Measurements from ENCODE around the gene TMCO4. TPM values are rescaled to one million over a fixed set of nuclear protein-coding genes. Genes with fewer than 3 reads are reported as not detected.

The TMCO4 gene
- total and polyA plus RNA-seq, 2 of the 8 experiments (the other 6 are each of a cell fraction or from before 2014, with no cell fraction given), result 3.0 to 3.1 TPM

DNA sequence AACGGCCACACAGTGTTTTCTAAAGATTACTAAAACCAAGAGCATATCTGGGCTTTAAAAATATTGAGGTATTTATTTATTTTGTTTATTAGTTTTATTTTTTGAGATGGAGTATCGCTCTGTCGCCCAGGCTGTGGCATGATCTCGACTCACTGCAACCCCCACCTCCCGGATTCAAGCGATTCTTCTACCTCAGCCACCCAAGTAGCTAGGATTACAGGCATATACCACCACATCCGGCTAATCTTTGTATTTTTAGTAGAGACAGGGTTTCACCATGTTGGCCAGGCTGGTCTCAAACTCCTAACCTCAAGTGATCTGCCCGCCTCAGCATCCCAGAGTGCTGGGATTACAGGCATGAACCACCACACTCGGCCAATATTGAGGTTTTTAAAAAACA, 23.9 kb downstream of the TMCO4 start:
- Histone ChIP-seq H3K9ac (replicated peaks in 1 of 4; ENCODE audit: extremely low read depth in 1 of 4, low read depth in 3 of 4, low read length in 3 of 4) (no peak overlapping the region), H4K5ac (ENCODE audit: insufficient read length, low read depth, low read length) (no peak overlapping the region), H3K36me3 (ENCODE audit: control insufficient read depth in 2 of 4, insufficient read depth in 4 of 4, low read length in 3 of 4) (no peaks in the 10 kb centered on the region), H4K91ac (replicated peaks; ENCODE audit: insufficient read length, low read length) (no peak overlapping the region), H4K8ac (ENCODE audit: extremely low read depth, insufficient read depth, low read length) (no peak overlapping the region), H2BK20ac (ENCODE audit: low read length) (no peak overlapping the region), H3K4me2 (ENCODE audit: insufficient read depth in 1 of 2, low read depth in 2 of 2, low read length in 2 of 2) (no peak overlapping the region), H3K18ac (ENCODE audit: extremely low read depth, low read length) (no peak overlapping the region), H2BK12ac (ENCODE audit: low read depth, low read length) (no peak overlapping the region), H3K4me1 (replicated peaks in 1 of 4; ENCODE audit: control insufficient read depth in 3 of 4, insufficient read depth in 4 of 4, low read length in 3 of 4) (no peaks in the 10 kb centered on the region), H3K14ac (ENCODE audit: insufficient read length) (no peak overlapping the region), H4K20me1 (replicated peaks in 1 of 2; ENCODE audit: control insufficient read depth in 1 of 2, insufficient read depth in 2 of 2, low read length in 2 of 2) (peaks cover 0 to 3% of the 10 kb centered on the region in 2 experiments), H2BK5ac (ENCODE audit: low read depth, low read length) (no peak overlapping the region), H3K4me3 (ENCODE audit: extremely low read depth in 1 of 4, insufficient read depth in 2 of 4, low read depth in 3 of 4, low read length in 4 of 4) (no peak overlapping the region), H3K56ac (replicated peaks; ENCODE audit: insufficient read length, low read depth, low read length) (no peak overlapping the region), H2BK15ac (ENCODE audit: low read length) (no peak overlapping the region), H3K4ac (replicated peaks; ENCODE audit: insufficient read length, low read depth, low read length) (no peak overlapping the region), H2AFZ (ENCODE audit: low read length) (no peak overlapping the region), H3K27ac (ENCODE audit: low read depth, low read length) (no peak overlapping the region), H3K23ac (ENCODE audit: insufficient read length) (no peak overlapping the region), H3K79me2 (ENCODE audit: control insufficient read depth in 1 of 2, insufficient read depth in 2 of 2, low read length in 2 of 2) (no peaks in the 10 kb centered on the region), H3K27me3 (replicated peaks in 1 of 4; ENCODE audit: control insufficient read depth in 3 of 4, extremely low read depth in 1 of 4, insufficient read depth in 3 of 4, low read length in 3 of 4) (peaks cover 13 to 26% (median 24%) of the 10 kb centered on the region in 4 experiments), H3K79me1 (ENCODE audit: low read depth, low read length) (no peaks in the 10 kb centered on the region), H3K9me3 (ENCODE audit: insufficient read depth in 2 of 2, low read depth in 1 of 2, low read length in 1 of 2) (no peaks in the 10 kb centered on the region), H2BK120ac (replicated peaks; ENCODE audit: low read depth, low read length) (no peak overlapping the region), H2AK5ac (ENCODE audit: low read depth, low read length) (no peak overlapping the region), H3K23me2 (ENCODE audit: low read depth, low read length) (no peaks in the 10 kb centered on the region)
- POLR2A ChIA-PET (ENCODE audit: partially characterized antibody), result interaction anchor here (1.9 kb wide), 1 partner anchor 36 kb away, joined by 3 read pairs; no protein-coding TSS in a partner anchor
- DNase-seq (ENCODE audit: low read depth in 1 of 2, low spot score in 2 of 2) (no peak), FAIRE-seq (no peak)
- WGBS, 2 experiments (ENCODE audit: extremely low coverage in 1 of 2, insufficient coverage in 1 of 2, insufficient read length in 1 of 2, insufficient replicate concordance in 2 of 2, low coverage in 1 of 2, low lambda C conversion rate in 2 of 2, missing lambda C conversion rate in 1 of 2), result 89% methylated on average over 9 of the region's 9 CpGs; no CpG with 5 or more reads in 1 of the 2 experiments
- CTCF ChIA-PET (ENCODE audit: partially characterized antibody), result interaction anchor here (0.7 to 9.2 kb wide), 2 partner anchors 16 to 35 kb away, joined by 3 to 74 read pairs; no protein-coding TSS in a partner anchor
- TF ChIP-seq, protein P1, sequence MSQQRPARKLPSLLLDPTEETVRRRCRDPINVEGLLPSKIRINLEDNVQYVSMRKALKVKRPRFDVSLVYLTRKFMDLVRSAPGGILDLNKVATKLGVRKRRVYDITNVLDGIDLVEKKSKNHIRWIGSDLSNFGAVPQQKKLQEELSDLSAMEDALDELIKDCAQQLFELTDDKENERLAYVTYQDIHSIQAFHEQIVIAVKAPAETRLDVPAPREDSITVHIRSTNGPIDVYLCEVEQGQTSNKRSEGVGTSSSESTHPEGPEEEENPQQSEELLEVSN (IDR thresholded peaks at IDR 0.05), result no peak
- TF ChIP-seq RBBP5 (IDR thresholded peaks at IDR 0.05; ENCODE audit: borderline replicate concordance, low read depth, low read length) (no peak), JUN (IDR thresholded peaks at IDR 0.05; ENCODE audit: low read depth, low read length) (no peak), FOSL1 (IDR thresholded peaks at IDR 0.05; ENCODE audit: insufficient read depth, low read depth, low read length) (no peak), GABPA (IDR thresholded peaks at IDR 0.05; ENCODE audit: borderline replicate concordance, insufficient read depth, low read length) (no peak), SP2 (IDR thresholded peaks at IDR 0.05; ENCODE audit: low read length) (no peak), EGR1 (IDR thresholded peaks at IDR 0.05; ENCODE audit: borderline replicate concordance, low read depth, low read length) (no peak), CREB1 (IDR thresholded peaks at IDR 0.05) (no peak), HDAC6 (IDR thresholded peaks at IDR 0.05; ENCODE audit: low read depth, low read length) (no peak), EP300 (IDR thresholded peaks at IDR 0.05; ENCODE audit: borderline replicate concordance in 1 of 2, low read depth in 2 of 2, low read length in 2 of 2) (no peak)

Measured in H1 (cell line).